DND-41 (cell line): ENCODE measurements around the gene CCDC69.

Experiments
- ATAC-seq: fragments of 200-7000 bp; cut with Tn5 transposase; 3 replicates; pipeline ENCODE4 v1.9.1; 2021; ENCODE audit warnings: low read depth; ENCODE audit not compliant: insufficient read depth
- DNase-seq: peaks from one replicate; pipeline ENCODE4 v3.0.0-alpha.2; 2020
- H2AFZ ChIP-seq: 2 replicates; pipeline ENCODE4 v1.6.0; 2012; ENCODE audit warnings: low read depth, low read length
- H3K27ac ChIP-seq: 2 replicates; pipeline ENCODE4 v1.5.1; 2012; ENCODE audit warnings: low read length, inconsistent platforms
- H3K27me3 ChIP-seq: fragments of 200-600 bp; sonication (generic); 2 replicates; pipeline ENCODE4 v1.6.0; 2012; ENCODE audit warnings: low read length, mild to moderate bottlenecking, inconsistent platforms; ENCODE audit not compliant: insufficient read depth, poor library complexity
- H3K36me3 ChIP-seq: 2 replicates; pipeline ENCODE4 v1.5.1; 2012; ENCODE audit warnings: low read length, inconsistent platforms; ENCODE audit not compliant: insufficient read depth
- H3K4me1 ChIP-seq: 2 replicates; pipeline ENCODE4 v1.5.1; 2012; ENCODE audit warnings: mild to moderate bottlenecking, low read length; ENCODE audit not compliant: insufficient read depth
- H3K4me2 ChIP-seq: 2 replicates; pipeline ENCODE4 v1.6.0; 2012; ENCODE audit warnings: mild to moderate bottlenecking, moderate library complexity, low read length, inconsistent platforms; ENCODE audit not compliant: insufficient read depth
- H3K4me3 ChIP-seq, 2 experiments: fragments of 200-600 bp in 1 of 2; shearing (Covaris generic) in 1 of 2; 2 replicates each; pipeline ENCODE4 v1.5.1; 2012 to 2016; ENCODE audit warnings: inconsistent platforms in 2 of 2, low read length in 2 of 2, mild to moderate bottlenecking in 2 of 2, low read depth in 1 of 2, moderate library complexity in 1 of 2
- H3K79me2 ChIP-seq: 2 replicates; pipeline ENCODE4 v1.6.0; 2012; ENCODE audit warnings: low read length, inconsistent platforms; ENCODE audit not compliant: insufficient read depth
- H3K9ac ChIP-seq: 2 replicates; pipeline ENCODE4 v1.6.0; 2012; ENCODE audit warnings: low read depth, mild to moderate bottlenecking, inconsistent platforms, low read length, moderate library complexity
- H3K9me3 ChIP-seq: 2 replicates; pipeline ENCODE4 v1.5.1; 2012; ENCODE audit warnings: low read length, moderate library complexity, mild to moderate bottlenecking, inconsistent platforms; ENCODE audit not compliant: insufficient read depth, severe bottlenecking
- H4K20me1 ChIP-seq: 2 replicates; pipeline ENCODE4 v1.6.0; 2012; ENCODE audit warnings: low read length; ENCODE audit not compliant: insufficient read depth
- CTCF ChIP-seq: IDR thresholded peaks from 2 replicates; pipeline ENCODE4 v1.5.1; 2012; ENCODE audit warnings: borderline replicate concordance, low read length, moderate library complexity, mild to moderate bottlenecking; ENCODE audit not compliant: poor library complexity, severe bottlenecking; ENCODE audit errors: extremely low read depth
- EZH2 ChIP-seq: IDR thresholded peaks from 3 replicates; pipeline ENCODE4 v1.6.1; 2012; ENCODE audit warnings: borderline replicate concordance, low read depth, mild to moderate bottlenecking, moderate library complexity, low read length, inconsistent platforms; ENCODE audit not compliant: severe bottlenecking

CCDC69 gene

GRCh38 chr5:151259931-151260330 lies 36.0 kb upstream of the CCDC69 start:
- TF ChIP-seq EZH2 (no peak), CTCF (no peak)
- no peak overlapping the region for H3K4me3 ChIP-seq
- H3K79me2 ChIP-seq = peaks cover 43% of the 10 kb centered on the region
- H4K20me1 ChIP-seq = peaks cover 56% of the 10 kb centered on the region
- no peak for ATAC-seq
- peaks cover 88% of the 10 kb centered on the region for H3K36me3 ChIP-seq
- H3K4me1 ChIP-seq = no peaks in the 10 kb centered on the region
- H3K27ac ChIP-seq = no peak overlapping the region
- DNase-seq = no peak
- H3K9ac ChIP-seq = no peak overlapping the region
- no peaks in the 10 kb centered on the region for H3K27me3 ChIP-seq
- no peak overlapping the region for H3K4me2 ChIP-seq
- no peaks in the 10 kb centered on the region for H3K9me3 ChIP-seq
- no peak overlapping the region for H2AFZ ChIP-seq

- DNase-seq (no peak), ATAC-seq (peak; percentile 35; the same call in 1 of the 3 replicates)
- H3K27me3 ChIP-seq = no peaks in the 10 kb centered on the region
- TF ChIP-seq CTCF (no peak), EZH2 (no peak)
- no peak overlapping the region for H3K4me2 ChIP-seq
- H3K36me3 ChIP-seq = peaks cover 83% of the 10 kb centered on the region
- H2AFZ ChIP-seq = no peak overlapping the region
- H4K20me1 ChIP-seq = peaks cover 61% of the 10 kb centered on the region
- peaks cover 54% of the 10 kb centered on the region for H3K79me2 ChIP-seq
- no peak overlapping the region for H3K4me3 ChIP-seq
- no peak overlapping the region for H3K9ac ChIP-seq
- no peaks in the 10 kb centered on the region for H3K9me3 ChIP-seq
- 0 out of 2 replicates have a peak, but pooled peaks cover under 1% of the 10 kb centered on the region for H3K4me1 ChIP-seq
- H3K27ac ChIP-seq = no peak overlapping the region
Measured at GRCh38 chr5:151258816-151259215, 34.9 kb upstream of the CCDC69 start.

- H3K27me3 ChIP-seq = no peaks in the 10 kb centered on the region
- H3K9ac ChIP-seq = no peak overlapping the region
- H3K4me1 ChIP-seq = peaks cover 6% of the 10 kb centered on the region
- no peak for ATAC-seq
- peaks cover 60% of the 10 kb centered on the region for H3K79me2 ChIP-seq
- no peak overlapping the region for H3K4me2 ChIP-seq
- H3K27ac ChIP-seq = no peak overlapping the region
- no peak for DNase-seq
- H3K36me3 ChIP-seq = peaks cover 82% of the 10 kb centered on the region
- H2AFZ ChIP-seq = no peak overlapping the region
- no peak for TF ChIP-seq CTCF
- peaks cover 63% of the 10 kb centered on the region for H4K20me1 ChIP-seq
- H3K9me3 ChIP-seq = no peaks in the 10 kb centered on the region
- H3K4me3 ChIP-seq = no peak overlapping the region
Measured at GRCh38 chr5:151258201-151258611, 34.3 kb upstream of the CCDC69 start.

- no peaks in the 10 kb centered on the region for H3K9me3 ChIP-seq
- TF ChIP-seq CTCF (no peak), EZH2 (no peak)
- ATAC-seq = no peak
- peaks cover 10% of the 10 kb centered on the region for H3K4me1 ChIP-seq
- H2AFZ ChIP-seq = no peak overlapping the region
- H4K20me1 ChIP-seq = peaks cover 66% of the 10 kb centered on the region
- H3K27ac ChIP-seq = no peak overlapping the region
- no peaks in the 10 kb centered on the region for H3K27me3 ChIP-seq
- no peak overlapping the region for H3K4me3 ChIP-seq
- no peak overlapping the region for H3K4me2 ChIP-seq
- H3K9ac ChIP-seq = no peak overlapping the region
- DNase-seq = no peak
- peaks cover 78% of the 10 kb centered on the region for H3K36me3 ChIP-seq
- H3K79me2 ChIP-seq = peaks cover 64% of the 10 kb centered on the region
Measured at GRCh38 chr5:151257731-151258181, 33.9 kb upstream of the CCDC69 start.
